ENCODE measurements around the gene MED13. TPM values are rescaled to one million over a fixed set of nuclear protein-coding genes. Genes with fewer than 3 reads are reported as not detected.

Gene MED13
- total RNA-seq, 1 experiment from 2014 or later: 60.7 TPM

GRCh38 chr17:62096401-62096670 is 31.3 kb upstream of the MED13 start:
- no peak overlapping the region for H2BK5ac ChIP-seq (ENCODE audit: insufficient read length, low read length)
- H4K20me1 ChIP-seq (ENCODE audit: control insufficient read depth, insufficient read depth, insufficient read length): no peaks in the 10 kb centered on the region
- no peak for DNase-seq
- H3K4me1 ChIP-seq (ENCODE audit: insufficient read depth, low read length): no peaks in the 10 kb centered on the region
- H2AK5ac ChIP-seq (ENCODE audit: insufficient read length, low read length): no peak overlapping the region
- H3K9ac ChIP-seq (ENCODE audit: extremely low read depth, insufficient read length, low read length): no peak overlapping the region
- no peak overlapping the region for H3K27ac ChIP-seq (ENCODE audit: insufficient read length, low read depth, low read length)
- H3K23me2 ChIP-seq (ENCODE audit: insufficient read length, low read depth, low read length, poor library complexity, severe bottlenecking): no peaks in the 10 kb centered on the region
- no peak overlapping the region for H3T11ph ChIP-seq (ENCODE audit: low read length)
- H3K36me3 Mint-ChIP-seq (ENCODE audit: insufficient read depth in 1 of 3, low read depth in 3 of 3): no peaks in the 10 kb centered on the region
- H3K4me2 ChIP-seq (ENCODE audit: insufficient read depth, insufficient read length, low read length): no peak overlapping the region
- H3K27ac Mint-ChIP-seq: no peak overlapping the region
- no peak overlapping the region for H4K8ac ChIP-seq (replicated peaks; ENCODE audit: insufficient read length, low read depth, low read length)
- H2BK15ac ChIP-seq (ENCODE audit: low read depth, low read length): no peak overlapping the region
- no peak overlapping the region for H3K18ac ChIP-seq (ENCODE audit: insufficient read length, low read depth, low read length)
- H3K4ac ChIP-seq (ENCODE audit: low read depth, low read length): no peak overlapping the region
- no peaks in the 10 kb centered on the region for H3K9me3 Mint-ChIP-seq
- no peak overlapping the region for H2BK20ac ChIP-seq (ENCODE audit: low read depth, low read length, poor library complexity, severe bottlenecking)
- no peaks in the 10 kb centered on the region for H3K9me3 ChIP-seq (ENCODE audit: control insufficient read depth, low read depth, low read length)
- H3K27me3 Mint-ChIP-seq (ENCODE audit: low read depth): no peaks in the 10 kb centered on the region
- H3K56ac ChIP-seq (ENCODE audit: insufficient read length, low read depth, low read length): no peak overlapping the region
- H3K4me1 Mint-ChIP-seq: peaks cover 3 to 4% of the 10 kb centered on the region in 2 experiments
- no peak overlapping the region for H3K23ac ChIP-seq (ENCODE audit: insufficient read length, low read depth, low read length)
- no peak overlapping the region for H2BK12ac ChIP-seq (ENCODE audit: insufficient read length, low read depth, low read length)
- WGBS (ENCODE audit: extremely low coverage, insufficient read length, low lambda C conversion rate): no CpG with 5 or more reads among the region's 3 CpGs
- H3K27me3 ChIP-seq (ENCODE audit: insufficient read depth, low read length): 0 out of 2 replicates have a peak, but pooled peaks cover 2% of the 10 kb centered on the region
- H3K79me1 ChIP-seq (ENCODE audit: insufficient read depth, low read depth, low read length, poor library complexity, severe bottlenecking): no peaks in the 10 kb centered on the region
- no peak overlapping the region for H3K4me3 Mint-ChIP-seq
- H2BK120ac ChIP-seq (ENCODE audit: low read depth, low read length, poor library complexity, severe bottlenecking): no peak overlapping the region
- TF ChIP-seq CTCF (conservative IDR thresholded peaks at IDR 0.05): no peak
- H2AFZ ChIP-seq (ENCODE audit: low read length): no peak overlapping the region
- H4K5ac ChIP-seq (ENCODE audit: insufficient read length, low read depth, low read length): no peak overlapping the region
- no peaks in the 10 kb centered on the region for H3K79me2 ChIP-seq (ENCODE audit: insufficient read depth, low read length)
- H3K14ac ChIP-seq (ENCODE audit: insufficient read depth, low read length): no peak overlapping the region
- no peak overlapping the region for H4K91ac ChIP-seq (ENCODE audit: insufficient read length, low read depth, low read length)

Data from H9 (cell line).